K562 (cell line): ENCODE results near the gene KRTAP11-1. TPM values are rescaled to one million over a fixed set of nuclear protein-coding genes. Genes with fewer than 3 reads are reported as not detected.

Source experiments
- CBX3 ChIP-seq, 2 experiments: IDR thresholded peaks; 1 replicate in 1 of 2; 2 replicates in 1 of 2; pipeline ENCODE4 v1.6.1; 2012; ENCODE audit warnings: inconsistent platforms in 2 of 2, low read length in 2 of 2, borderline replicate concordance in 1 of 2, control low read depth in 1 of 2
- MAFF ChIP-seq: IDR thresholded peaks from 2 replicates; pipeline ENCODE4 v1.6.1; 2012; ENCODE audit warnings: low read length, improper control_type of control experiment
- MLX ChIP-seq, 2 experiments: fragments of 450-650 bp in 1 of 2; sonication (generic) in 1 of 2; formaldehyde crosslinking; conservative IDR thresholded peaks; 2 replicates each; pipeline versions ENCODE4 v1.4.0 to v1.8.1; 2020 to 2022; ENCODE audit warnings: mild to moderate bottlenecking in 1 of 2, missing genetic modification reagents in 1 of 2
- RAD21 ChIP-seq, 2 experiments: fragments of 250-450 bp in 1 of 2; fragments of 450-650 bp in 1 of 2; sonication (Bioruptor Pico) in 1 of 2; formaldehyde crosslinking in 1 of 2; IDR thresholded peaks in 1 of 2; conservative IDR thresholded peaks in 1 of 2; 2 replicates each; pipeline versions ENCODE4 v1.4.0 to v1.8.0; 2020 to 2022; ENCODE audit warnings: mild to moderate bottlenecking in 2 of 2, moderate library complexity in 1 of 2
- polyA plus RNA-seq, 8 experiments: library from polyadenylated mRNA; depleted of rRNA in 4 of 8; stranded (reverse) in 5 of 8; unstranded in 3 of 8; fragments of >200 nt; fragmentation: Nextera tagmentation in 2 of 8; fragmentation: Illumina TruSeq in 1 of 8; extraction: Ambion mirVana in 2 of 8; extraction: Trizol in 1 of 8; gene quantifications; 2 replicates each; pipeline versions ENCODE4 v1.2.1 to v1.2.3, GENCODE V29; 2011 to 2014; ENCODE audit warnings: inconsistent platforms in 1 of 8, missing spikeins in 1 of 8
- total RNA-seq, 7 experiments: library from RNA; depleted of rRNA in 6 of 7; stranded (reverse); fragments of >200 nt in 6 of 7; fragmentation: Illumina TruSeq in 2 of 7; extraction: Trizol in 2 of 7; gene quantifications; 2 replicates each; pipeline versions ENCODE4 v1.2.1 to v1.2.3, GENCODE V29; 2011 to 2021; ENCODE audit warnings: low replicate concordance in 1 of 7

Gene KRTAP11-1
- total and polyA plus RNA-seq, 9 of the 15 experiments (the other 6 are each of a cell fraction or from before 2014, with no cell fraction given), result not detected

GRCh38 chr21:30831194-30831765 is 50.1 kb downstream of the KRTAP11-1 start (continued):
- 0 out of 3 replicates have a peak, but pooled peaks of 1 of the 2 experiments have one; percentile 38 for TF ChIP-seq CBX3 (IDR thresholded peaks at IDR 0.05; ENCODE audit: borderline replicate concordance in 1 of 2, low read length in 2 of 2)
- no peak for TF ChIP-seq MAFF
- TF ChIP-seq MLX (CRISPR knock-in tag; conservative IDR thresholded peaks at IDR 0.05), result no peak
- peak; percentile 26 to 60; a peak in 3 of 4 replicates for TF ChIP-seq RAD21 (CRISPR knock-in tag; conservative IDR thresholded peaks at IDR 0.05 in 1 of 2, IDR thresholded peaks at IDR 0.05 in 1 of 2)

Other genes with a start within 250 kb of the KRTAP11-1 start
Only the 7 nearest of the 8 such genes appear.
- gene KRTAP20-3, start 238.7 kb downstream of the KRTAP11-1 start, total RNA-seq (2014; rRNA removed), result not detected in 2 replicates
- not detected in 2 replicates for gene KRTAP20-3, start 238.7 kb downstream of the KRTAP11-1 start, total RNA-seq (2014; rRNA removed; fragmentation: Illumina TruSeq; extraction: Trizol)
- gene KRTAP20-3, start 238.7 kb downstream of the KRTAP11-1 start, total RNA-seq (2015; rRNA removed; fragmentation: Illumina TruSeq; extraction: Trizol), result not detected in 2 replicates
- gene KRTAP20-3, start 238.7 kb downstream of the KRTAP11-1 start, total RNA-seq (2021), result not detected in 2 replicates
- gene KRTAP20-3, start 238.7 kb downstream of the KRTAP11-1 start, polyA plus RNA-seq (2011; rRNA removed), result not detected in 2 replicates
- not detected in 2 replicates for gene KRTAP20-3, start 238.7 kb downstream of the KRTAP11-1 start, polyA plus RNA-seq (2014; fragmentation: Illumina TruSeq; extraction: Trizol)
- not detected for gene KRTAP20-3, start 238.7 kb downstream of the KRTAP11-1 start, polyA plus RNA-seq (2014; fragmentation: Nextera tagmentation; extraction: Ambion mirVana)
- not detected in 2 replicates for gene KRTAP20-3, start 238.7 kb downstream of the KRTAP11-1 start, polyA plus RNA-seq (2014; rRNA removed)
- gene KRTAP21-3, start 162.8 kb downstream of the KRTAP11-1 start, total RNA-seq (2014; rRNA removed), result not detected in 2 replicates
- not detected in 2 replicates for gene KRTAP21-3, start 162.8 kb downstream of the KRTAP11-1 start, total RNA-seq (2014; rRNA removed; fragmentation: Illumina TruSeq; extraction: Trizol)
- gene KRTAP21-3, start 162.8 kb downstream of the KRTAP11-1 start, total RNA-seq (2015; rRNA removed; fragmentation: Illumina TruSeq; extraction: Trizol), result not detected in 2 replicates
- not detected in 2 replicates for gene KRTAP21-3, start 162.8 kb downstream of the KRTAP11-1 start, total RNA-seq (2021)
- not detected in 2 replicates for gene KRTAP21-3, start 162.8 kb downstream of the KRTAP11-1 start, polyA plus RNA-seq (2011; rRNA removed)
- not detected in 2 replicates for gene KRTAP21-3, start 162.8 kb downstream of the KRTAP11-1 start, polyA plus RNA-seq (2014; fragmentation: Illumina TruSeq; extraction: Trizol)
- not detected for gene KRTAP21-3, start 162.8 kb downstream of the KRTAP11-1 start, polyA plus RNA-seq (2014; fragmentation: Nextera tagmentation; extraction: Ambion mirVana)
- not detected in 2 replicates for gene KRTAP21-3, start 162.8 kb downstream of the KRTAP11-1 start, polyA plus RNA-seq (2014; rRNA removed)
- gene KRTAP21-2, start 134.3 kb downstream of the KRTAP11-1 start, total RNA-seq (2014; rRNA removed), result not detected in 2 replicates
- gene KRTAP21-2, start 134.3 kb downstream of the KRTAP11-1 start, total RNA-seq (2014; rRNA removed; fragmentation: Illumina TruSeq; extraction: Trizol), result not detected in 2 replicates
- not detected in 2 replicates for gene KRTAP21-2, start 134.3 kb downstream of the KRTAP11-1 start, total RNA-seq (2015; rRNA removed; fragmentation: Illumina TruSeq; extraction: Trizol)
- gene KRTAP21-2, start 134.3 kb downstream of the KRTAP11-1 start, total RNA-seq (2021), result not detected in 2 replicates
- gene KRTAP21-2, start 134.3 kb downstream of the KRTAP11-1 start, polyA plus RNA-seq (2011; rRNA removed), result not detected in 2 replicates
- gene KRTAP21-2, start 134.3 kb downstream of the KRTAP11-1 start, polyA plus RNA-seq (2014; fragmentation: Illumina TruSeq; extraction: Trizol), result not detected in 2 replicates
- gene KRTAP21-2, start 134.3 kb downstream of the KRTAP11-1 start, polyA plus RNA-seq (2014; fragmentation: Nextera tagmentation; extraction: Ambion mirVana), result not detected
- gene KRTAP21-2, start 134.3 kb downstream of the KRTAP11-1 start, polyA plus RNA-seq (2014; rRNA removed), result not detected in 2 replicates
- not detected in 2 replicates for gene KRTAP21-1, start 126.2 kb downstream of the KRTAP11-1 start, total RNA-seq (2014; rRNA removed)
- gene KRTAP21-1, start 126.2 kb downstream of the KRTAP11-1 start, total RNA-seq (2014; rRNA removed; fragmentation: Illumina TruSeq; extraction: Trizol), result not detected in 2 replicates
- not detected in 2 replicates for gene KRTAP21-1, start 126.2 kb downstream of the KRTAP11-1 start, total RNA-seq (2015; rRNA removed; fragmentation: Illumina TruSeq; extraction: Trizol)
- gene KRTAP21-1, start 126.2 kb downstream of the KRTAP11-1 start, total RNA-seq (2021), result not detected in 2 replicates
- not detected in 2 replicates for gene KRTAP21-1, start 126.2 kb downstream of the KRTAP11-1 start, polyA plus RNA-seq (2011; rRNA removed)
- gene KRTAP21-1, start 126.2 kb downstream of the KRTAP11-1 start, polyA plus RNA-seq (2014; fragmentation: Illumina TruSeq; extraction: Trizol), result not detected in 2 replicates
- not detected for gene KRTAP21-1, start 126.2 kb downstream of the KRTAP11-1 start, polyA plus RNA-seq (2014; fragmentation: Nextera tagmentation; extraction: Ambion mirVana)
- gene KRTAP21-1, start 126.2 kb downstream of the KRTAP11-1 start, polyA plus RNA-seq (2014; rRNA removed), result not detected in 2 replicates
- not detected in 2 replicates for gene KRTAP8-1, start 68.3 kb downstream of the KRTAP11-1 start, total RNA-seq (2014; rRNA removed)
- not detected in 2 replicates for gene KRTAP8-1, start 68.3 kb downstream of the KRTAP11-1 start, total RNA-seq (2014; rRNA removed; fragmentation: Illumina TruSeq; extraction: Trizol)
- gene KRTAP8-1, start 68.3 kb downstream of the KRTAP11-1 start, total RNA-seq (2015; rRNA removed; fragmentation: Illumina TruSeq; extraction: Trizol), result not detected in 2 replicates
- gene KRTAP8-1, start 68.3 kb downstream of the KRTAP11-1 start, total RNA-seq (2021), result not detected in 2 replicates
- not detected in 2 replicates for gene KRTAP8-1, start 68.3 kb downstream of the KRTAP11-1 start, polyA plus RNA-seq (2011; rRNA removed)
- gene KRTAP8-1, start 68.3 kb downstream of the KRTAP11-1 start, polyA plus RNA-seq (2014; fragmentation: Illumina TruSeq; extraction: Trizol), result not detected in 2 replicates
- not detected for gene KRTAP8-1, start 68.3 kb downstream of the KRTAP11-1 start, polyA plus RNA-seq (2014; fragmentation: Nextera tagmentation; extraction: Ambion mirVana)
- not detected in 2 replicates for gene KRTAP8-1, start 68.3 kb downstream of the KRTAP11-1 start, polyA plus RNA-seq (2014; rRNA removed)
- not detected in 2 replicates for gene KRTAP7-1, start 51.8 kb downstream of the KRTAP11-1 start, total RNA-seq (2014; rRNA removed)
- not detected in 2 replicates for gene KRTAP7-1, start 51.8 kb downstream of the KRTAP11-1 start, total RNA-seq (2014; rRNA removed; fragmentation: Illumina TruSeq; extraction: Trizol)
- not detected in 2 replicates for gene KRTAP7-1, start 51.8 kb downstream of the KRTAP11-1 start, total RNA-seq (2015; rRNA removed; fragmentation: Illumina TruSeq; extraction: Trizol)
- gene KRTAP7-1, start 51.8 kb downstream of the KRTAP11-1 start, total RNA-seq (2021), result not detected in 2 replicates
- gene KRTAP7-1, start 51.8 kb downstream of the KRTAP11-1 start, polyA plus RNA-seq (2011; rRNA removed), result not detected in 2 replicates
- not detected in 2 replicates for gene KRTAP7-1, start 51.8 kb downstream of the KRTAP11-1 start, polyA plus RNA-seq (2014; fragmentation: Illumina TruSeq; extraction: Trizol)
- gene KRTAP7-1, start 51.8 kb downstream of the KRTAP11-1 start, polyA plus RNA-seq (2014; fragmentation: Nextera tagmentation; extraction: Ambion mirVana), result not detected
- not detected in 2 replicates for gene KRTAP7-1, start 51.8 kb downstream of the KRTAP11-1 start, polyA plus RNA-seq (2014; rRNA removed)
- gene KRTAP19-8, start 156.9 kb upstream of the KRTAP11-1 start, total RNA-seq (2014; rRNA removed), result not detected in 2 replicates
- gene KRTAP19-8, start 156.9 kb upstream of the KRTAP11-1 start, total RNA-seq (2014; rRNA removed; fragmentation: Illumina TruSeq; extraction: Trizol), result not detected in 2 replicates
- not detected in 2 replicates for gene KRTAP19-8, start 156.9 kb upstream of the KRTAP11-1 start, total RNA-seq (2015; rRNA removed; fragmentation: Illumina TruSeq; extraction: Trizol)
- not detected in 2 replicates for gene KRTAP19-8, start 156.9 kb upstream of the KRTAP11-1 start, total RNA-seq (2021)
- not detected in 2 replicates for gene KRTAP19-8, start 156.9 kb upstream of the KRTAP11-1 start, polyA plus RNA-seq (2011; rRNA removed)
- gene KRTAP19-8, start 156.9 kb upstream of the KRTAP11-1 start, polyA plus RNA-seq (2014; fragmentation: Illumina TruSeq; extraction: Trizol), result not detected in 2 replicates
- gene KRTAP19-8, start 156.9 kb upstream of the KRTAP11-1 start, polyA plus RNA-seq (2014; fragmentation: Nextera tagmentation; extraction: Ambion mirVana), result not detected
- not detected in 2 replicates for gene KRTAP19-8, start 156.9 kb upstream of the KRTAP11-1 start, polyA plus RNA-seq (2014; rRNA removed)